Neural cell (in vitro differentiated cells): ENCODE measurements around the gene SPNS1.

Source experiments
- EP300 ChIP-seq: fragments of 450-650 bp; conservative IDR thresholded peaks from 2 replicates; pipeline ENCODE4 v1.6.1; 2014; ENCODE audit warnings: antibody characterized with exemption, mild to moderate bottlenecking, moderate library complexity; ENCODE audit not compliant: poor library complexity, severe bottlenecking
- EZH2 ChIP-seq: fragments of 200-600, 300-800 bp; shearing (Covaris generic), sonication (generic); IDR thresholded peaks from 2 replicates; pipeline ENCODE4 v1.6.1; 2014; ENCODE audit warnings: antibody characterized with exemption, low read length, borderline replicate concordance, mild to moderate bottlenecking; ENCODE audit not compliant: insufficient read depth, poor library complexity, severe bottlenecking
- POLR2AphosphoS5 ChIP-seq: IDR thresholded peaks from 2 replicates; pipeline ENCODE4 v1.6.1; 2012
- TAF1 ChIP-seq: IDR thresholded peaks from 2 replicates; pipeline ENCODE4 v1.6.1; 2012; ENCODE audit warnings: low read depth
- TF ChIP-seq, protein P1 (sequence below): fragments of 450-650 bp; IDR thresholded peaks from 2 replicates; pipeline ENCODE4 v1.5.1; 2014; ENCODE audit warnings: antibody characterized with exemption, mild to moderate bottlenecking, moderate library complexity; ENCODE audit not compliant: poor library complexity, severe bottlenecking
- TF ChIP-seq, protein P2 (sequence below): IDR thresholded peaks from 2 replicates; pipeline ENCODE4 v1.6.1; 2012; ENCODE audit warnings: borderline replicate concordance

GRCh38 chr16:28964496-28964895 is 10.1 kb upstream of the SPNS1 start:
- TF ChIP-seq, protein P1, sequence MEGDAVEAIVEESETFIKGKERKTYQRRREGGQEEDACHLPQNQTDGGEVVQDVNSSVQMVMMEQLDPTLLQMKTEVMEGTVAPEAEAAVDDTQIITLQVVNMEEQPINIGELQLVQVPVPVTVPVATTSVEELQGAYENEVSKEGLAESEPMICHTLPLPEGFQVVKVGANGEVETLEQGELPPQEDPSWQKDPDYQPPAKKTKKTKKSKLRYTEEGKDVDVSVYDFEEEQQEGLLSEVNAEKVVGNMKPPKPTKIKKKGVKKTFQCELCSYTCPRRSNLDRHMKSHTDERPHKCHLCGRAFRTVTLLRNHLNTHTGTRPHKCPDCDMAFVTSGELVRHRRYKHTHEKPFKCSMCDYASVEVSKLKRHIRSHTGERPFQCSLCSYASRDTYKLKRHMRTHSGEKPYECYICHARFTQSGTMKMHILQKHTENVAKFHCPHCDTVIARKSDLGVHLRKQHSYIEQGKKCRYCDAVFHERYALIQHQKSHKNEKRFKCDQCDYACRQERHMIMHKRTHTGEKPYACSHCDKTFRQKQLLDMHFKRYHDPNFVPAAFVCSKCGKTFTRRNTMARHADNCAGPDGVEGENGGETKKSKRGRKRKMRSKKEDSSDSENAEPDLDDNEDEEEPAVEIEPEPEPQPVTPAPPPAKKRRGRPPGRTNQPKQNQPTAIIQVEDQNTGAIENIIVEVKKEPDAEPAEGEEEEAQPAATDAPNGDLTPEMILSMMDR, result no peak
- TF ChIP-seq EZH2 (no peak), TAF1 (no peak), EP300 (no peak), POLR2AphosphoS5 (no peak)
- TF ChIP-seq, protein P2, sequence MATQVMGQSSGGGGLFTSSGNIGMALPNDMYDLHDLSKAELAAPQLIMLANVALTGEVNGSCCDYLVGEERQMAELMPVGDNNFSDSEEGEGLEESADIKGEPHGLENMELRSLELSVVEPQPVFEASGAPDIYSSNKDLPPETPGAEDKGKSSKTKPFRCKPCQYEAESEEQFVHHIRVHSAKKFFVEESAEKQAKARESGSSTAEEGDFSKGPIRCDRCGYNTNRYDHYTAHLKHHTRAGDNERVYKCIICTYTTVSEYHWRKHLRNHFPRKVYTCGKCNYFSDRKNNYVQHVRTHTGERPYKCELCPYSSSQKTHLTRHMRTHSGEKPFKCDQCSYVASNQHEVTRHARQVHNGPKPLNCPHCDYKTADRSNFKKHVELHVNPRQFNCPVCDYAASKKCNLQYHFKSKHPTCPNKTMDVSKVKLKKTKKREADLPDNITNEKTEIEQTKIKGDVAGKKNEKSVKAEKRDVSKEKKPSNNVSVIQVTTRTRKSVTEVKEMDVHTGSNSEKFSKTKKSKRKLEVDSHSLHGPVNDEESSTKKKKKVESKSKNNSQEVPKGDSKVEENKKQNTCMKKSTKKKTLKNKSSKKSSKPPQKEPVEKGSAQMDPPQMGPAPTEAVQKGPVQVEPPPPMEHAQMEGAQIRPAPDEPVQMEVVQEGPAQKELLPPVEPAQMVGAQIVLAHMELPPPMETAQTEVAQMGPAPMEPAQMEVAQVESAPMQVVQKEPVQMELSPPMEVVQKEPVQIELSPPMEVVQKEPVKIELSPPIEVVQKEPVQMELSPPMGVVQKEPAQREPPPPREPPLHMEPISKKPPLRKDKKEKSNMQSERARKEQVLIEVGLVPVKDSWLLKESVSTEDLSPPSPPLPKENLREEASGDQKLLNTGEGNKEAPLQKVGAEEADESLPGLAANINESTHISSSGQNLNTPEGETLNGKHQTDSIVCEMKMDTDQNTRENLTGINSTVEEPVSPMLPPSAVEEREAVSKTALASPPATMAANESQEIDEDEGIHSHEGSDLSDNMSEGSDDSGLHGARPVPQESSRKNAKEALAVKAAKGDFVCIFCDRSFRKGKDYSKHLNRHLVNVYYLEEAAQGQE, result no peak
